Smooth muscle cell (in vitro differentiated cells): ENCODE results near the gene GTPBP6. TPM values are rescaled to one million over a fixed set of nuclear protein-coding genes. Genes with fewer than 3 reads are reported as not detected.
A peak's percentile ranks its signal among the peaks of the same experiment; 100 is the strongest.
"Not testable (repeated sequence)": the region's sequence is repeated elsewhere in the genome, so short reads cannot be mapped to it uniquely, and the experiment has no call there.

Experiments used
- DNase-seq: peaks from one replicate; lab custom pipeline; 2025; ENCODE audit not compliant: unreplicated experiment; lab: John Stamatoyannopoulos, UW
- H2AFZ ChIP-seq: fragments of 200-600 bp; sonication (generic); 2 replicates; pipeline ENCODE4 v1.6.0; 2016; ENCODE audit warnings: antibody characterized with exemption, low read depth, mild to moderate bottlenecking
- H3F3A ChIP-seq: fragments of 200-600 bp; sonication (generic); 2 replicates; pipeline ENCODE4 v1.6.0; 2017; ENCODE audit warnings: antibody characterized with exemption, low read depth
- H3K27ac ChIP-seq: fragments of 200-600 bp; sonication (generic); 2 replicates; pipeline ENCODE4 v1.5.1; 2016; ENCODE audit warnings: low read depth, mild to moderate bottlenecking
- H3K27me3 ChIP-seq: fragments of 200-600 bp; sonication (generic); 2 replicates; pipeline ENCODE4 v1.6.1; 2016; ENCODE audit warnings: low read depth, mild to moderate bottlenecking
- H3K36me3 ChIP-seq: fragments of 200-600 bp; sonication (generic); 2 replicates; pipeline ENCODE4 v1.5.1; 2016; ENCODE audit warnings: low read depth
- H3K4me1 ChIP-seq: fragments of 200-600 bp; sonication (generic); 2 replicates; pipeline ENCODE4 v1.5.1; 2016; ENCODE audit warnings: low read depth
- H3K4me2 ChIP-seq: fragments of 200-600 bp; sonication (generic); 2 replicates; pipeline ENCODE4 v1.6.0; 2016; ENCODE audit warnings: mild to moderate bottlenecking
- H3K4me3 ChIP-seq: fragments of 200-600 bp; sonication (generic); 2 replicates; pipeline ENCODE4 v1.5.1; 2016; ENCODE audit warnings: mild to moderate bottlenecking
- H3K79me2 ChIP-seq: fragments of 200-600 bp; sonication (generic); 2 replicates; pipeline ENCODE4 v1.6.0; 2016; ENCODE audit warnings: low read depth, mild to moderate bottlenecking
- H3K9ac ChIP-seq: fragments of 200-600 bp; sonication (generic); 2 replicates; pipeline ENCODE4 v1.6.0; 2016; ENCODE audit warnings: low read depth
- H3K9me3 ChIP-seq: fragments of 200-600 bp; sonication (generic); replicated peaks from 2 replicates; pipeline ENCODE4 v1.5.1; 2016; ENCODE audit warnings: low read depth
- H4K20me1 ChIP-seq: fragments of 200-600 bp; sonication (generic); 2 replicates; pipeline ENCODE4 v1.6.0; 2016; ENCODE audit warnings: low read depth
- WGBS: methylation state at CpG from one replicate; pipeline ENCODE4 v1.1.7; 2016; ENCODE audit warnings: low lambda C conversion rate; 5-methylcytosine and 5-hydroxymethylcytosine counted together
- polyA plus RNA-seq: library from polyadenylated mRNA; unstranded; fragments of >200 nt; fragmentation: Nextera tagmentation; extraction: Ambion mirVana; gene quantifications from 2 replicates; pipeline ENCODE4 v1.2.1, GENCODE V29; 2016
- total RNA-seq: library from RNA; depleted of rRNA; stranded (reverse); fragments of >200 nt; gene quantifications from 2 replicates; pipeline ENCODE4 v1.2.3, GENCODE V29; 2014
- TF ChIP-seq, protein P1 (sequence below): fragments of 200-600 bp; sonication (generic); IDR thresholded peaks from 2 replicates; pipeline ENCODE4 v1.5.1; 2017; ENCODE audit warnings: borderline replicate concordance, mild to moderate bottlenecking, antibody characterized with exemption; ENCODE audit not compliant: insufficient read depth, poor library complexity, severe bottlenecking

GTPBP6 gene
- total and polyA plus RNA-seq, 2 experiments from 2014 or later = 25.3 to 59.5 TPM

DNA sequence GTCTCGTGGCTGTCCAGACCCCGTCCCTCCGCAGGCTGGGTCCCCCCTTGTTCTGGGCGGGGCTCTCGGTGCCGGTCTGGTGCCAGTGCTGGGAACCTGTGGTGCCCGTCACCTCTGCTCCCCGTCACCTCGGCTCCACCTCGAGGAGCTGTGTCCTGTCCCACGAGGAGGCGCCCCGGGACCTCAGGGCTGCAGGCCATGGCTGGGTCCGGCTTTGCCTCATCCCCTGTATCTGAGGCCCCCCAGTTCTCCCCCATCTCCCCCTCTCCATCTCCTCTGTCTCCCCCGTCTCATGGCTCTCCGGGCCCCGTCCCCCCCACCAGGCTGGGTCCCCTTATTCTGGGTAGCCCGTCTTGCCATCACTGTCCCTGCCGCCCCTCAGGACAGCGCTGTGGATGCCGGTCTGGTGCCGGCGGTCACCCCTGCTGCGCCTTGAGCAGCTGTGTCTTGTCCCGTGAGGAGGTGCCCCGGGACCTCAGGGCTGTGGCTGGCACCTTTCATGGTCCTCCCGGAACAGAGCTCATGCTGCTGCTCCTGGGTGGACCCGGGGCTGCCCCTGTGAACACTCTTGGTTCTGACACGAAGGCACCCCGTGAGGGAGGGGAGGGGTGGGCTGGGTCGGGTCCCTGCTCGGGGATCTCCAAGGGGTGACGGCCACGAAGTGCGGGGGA, 13.4 kb upstream of the GTPBP6 start:
- Histone ChIP-seq H3K4me1 (peaks cover 3% of the 10 kb centered on the region), H3F3A (no peaks in the 10 kb centered on the region), H3K4me3 (peak overlapping the region; percentile 35), H4K20me1 (no peaks in the 10 kb centered on the region), H3K9ac (no peak overlapping the region), H3K27me3 (no peaks in the 10 kb centered on the region), H3K36me3 (no peaks in the 10 kb centered on the region), H2AFZ (no peak overlapping the region), H3K79me2 (no peaks in the 10 kb centered on the region), H3K27ac (no peak overlapping the region), H3K4me2 (peak overlapping the region; percentile 69), H3K9me3 (no peaks in the 10 kb centered on the region)
- 80% methylated on average over 31 of the region's 35 CpGs for WGBS
- TF ChIP-seq, protein P1, sequence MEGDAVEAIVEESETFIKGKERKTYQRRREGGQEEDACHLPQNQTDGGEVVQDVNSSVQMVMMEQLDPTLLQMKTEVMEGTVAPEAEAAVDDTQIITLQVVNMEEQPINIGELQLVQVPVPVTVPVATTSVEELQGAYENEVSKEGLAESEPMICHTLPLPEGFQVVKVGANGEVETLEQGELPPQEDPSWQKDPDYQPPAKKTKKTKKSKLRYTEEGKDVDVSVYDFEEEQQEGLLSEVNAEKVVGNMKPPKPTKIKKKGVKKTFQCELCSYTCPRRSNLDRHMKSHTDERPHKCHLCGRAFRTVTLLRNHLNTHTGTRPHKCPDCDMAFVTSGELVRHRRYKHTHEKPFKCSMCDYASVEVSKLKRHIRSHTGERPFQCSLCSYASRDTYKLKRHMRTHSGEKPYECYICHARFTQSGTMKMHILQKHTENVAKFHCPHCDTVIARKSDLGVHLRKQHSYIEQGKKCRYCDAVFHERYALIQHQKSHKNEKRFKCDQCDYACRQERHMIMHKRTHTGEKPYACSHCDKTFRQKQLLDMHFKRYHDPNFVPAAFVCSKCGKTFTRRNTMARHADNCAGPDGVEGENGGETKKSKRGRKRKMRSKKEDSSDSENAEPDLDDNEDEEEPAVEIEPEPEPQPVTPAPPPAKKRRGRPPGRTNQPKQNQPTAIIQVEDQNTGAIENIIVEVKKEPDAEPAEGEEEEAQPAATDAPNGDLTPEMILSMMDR = no peak
- DNase-seq = no peak

DNA sequence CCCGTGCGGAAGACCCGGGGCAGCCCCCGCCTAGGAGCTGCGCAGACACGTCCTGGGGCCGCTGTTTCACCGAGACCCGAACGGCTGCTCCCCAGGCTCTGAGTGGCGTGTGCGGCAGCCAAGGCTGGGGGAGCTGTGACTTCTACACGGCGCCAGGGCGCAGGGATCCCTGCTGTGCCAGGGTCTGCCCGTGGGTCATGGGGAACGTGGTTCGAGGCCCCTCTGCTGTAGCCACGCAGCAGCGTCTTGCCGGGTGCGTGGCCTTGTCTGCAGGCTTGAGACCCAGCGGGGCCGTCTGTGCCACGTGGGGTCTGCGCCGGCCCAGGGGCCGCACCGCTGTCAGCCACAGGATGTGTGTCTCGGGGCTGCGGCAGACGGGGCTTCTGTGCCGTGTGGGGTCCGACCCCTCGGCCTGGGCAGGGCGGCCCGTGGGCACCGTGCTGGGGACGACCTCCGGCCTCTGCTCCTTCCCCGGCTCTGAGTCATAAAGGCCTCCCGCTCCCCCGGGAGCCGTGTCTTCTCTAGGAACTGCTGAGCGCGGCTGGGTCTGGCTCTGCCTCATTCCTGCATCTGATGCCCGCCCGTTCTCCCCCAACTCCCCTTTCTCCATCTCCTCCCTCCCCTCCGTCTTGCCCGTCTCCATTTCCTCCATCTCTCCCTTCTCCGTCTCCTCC, 12.7 kb upstream of the GTPBP6 start:
- DNase-seq = peak; percentile 12
- no peak overlapping the region for H3K9ac ChIP-seq
- no peaks in the 10 kb centered on the region for H3K36me3 ChIP-seq
- H4K20me1 ChIP-seq = no peaks in the 10 kb centered on the region
- no peaks in the 10 kb centered on the region for H3F3A ChIP-seq
- 34% methylated on average over 31 of the region's 51 CpGs for WGBS
- H3K27me3 ChIP-seq = no peaks in the 10 kb centered on the region
- peak overlapping the region; percentile 69 for H3K4me2 ChIP-seq
- TF ChIP-seq, protein P1 = no peak
- no peaks in the 10 kb centered on the region for H3K79me2 ChIP-seq
- peak overlapping the region; percentile 35 for H3K4me3 ChIP-seq
- no peak overlapping the region for H2AFZ ChIP-seq
- peaks cover 3% of the 10 kb centered on the region for H3K4me1 ChIP-seq
- no peaks in the 10 kb centered on the region for H3K9me3 ChIP-seq
- H3K27ac ChIP-seq = no peak overlapping the region

DNA sequence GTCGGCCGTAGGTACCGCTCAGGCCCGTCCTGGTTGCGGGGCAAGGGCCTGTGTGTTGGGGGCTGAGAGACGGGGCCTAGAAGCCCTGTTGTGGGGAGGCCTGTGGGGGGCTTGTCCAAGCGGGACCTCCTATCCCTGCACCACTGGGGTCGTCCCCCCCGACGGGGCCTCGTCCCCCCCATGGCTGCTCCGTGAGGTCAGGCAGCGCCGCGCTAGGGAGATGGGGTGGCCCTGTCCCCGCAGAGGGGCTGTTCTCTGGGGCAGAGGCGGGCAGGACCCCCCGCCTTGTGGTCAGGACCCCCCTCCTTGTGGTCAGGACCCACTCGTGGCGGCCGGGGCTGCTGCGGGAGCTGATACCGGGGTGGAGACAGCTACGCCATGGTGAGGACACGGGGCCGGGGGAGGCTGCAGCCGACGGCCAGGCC, 12.1 kb upstream of the GTPBP6 start:
- no peaks in the 10 kb centered on the region for H3K9me3 ChIP-seq
- H3K4me2 ChIP-seq = peak overlapping the region; percentile 69
- 55% methylated on average over 17 of the region's 28 CpGs for WGBS
- no peaks in the 10 kb centered on the region for H4K20me1 ChIP-seq
- no peak overlapping the region for H3K4me3 ChIP-seq
- TF ChIP-seq, protein P1 = no peak
- H3K36me3 ChIP-seq = no peaks in the 10 kb centered on the region
- H3K9ac ChIP-seq = no peak overlapping the region
- no peaks in the 10 kb centered on the region for H3K27me3 ChIP-seq
- H3K27ac ChIP-seq = no peak overlapping the region
- H2AFZ ChIP-seq = no peak overlapping the region
- no peaks in the 10 kb centered on the region for H3K79me2 ChIP-seq
- peaks cover 3% of the 10 kb centered on the region for H3K4me1 ChIP-seq
- no peaks in the 10 kb centered on the region for H3F3A ChIP-seq
- no peak for DNase-seq

DNA sequence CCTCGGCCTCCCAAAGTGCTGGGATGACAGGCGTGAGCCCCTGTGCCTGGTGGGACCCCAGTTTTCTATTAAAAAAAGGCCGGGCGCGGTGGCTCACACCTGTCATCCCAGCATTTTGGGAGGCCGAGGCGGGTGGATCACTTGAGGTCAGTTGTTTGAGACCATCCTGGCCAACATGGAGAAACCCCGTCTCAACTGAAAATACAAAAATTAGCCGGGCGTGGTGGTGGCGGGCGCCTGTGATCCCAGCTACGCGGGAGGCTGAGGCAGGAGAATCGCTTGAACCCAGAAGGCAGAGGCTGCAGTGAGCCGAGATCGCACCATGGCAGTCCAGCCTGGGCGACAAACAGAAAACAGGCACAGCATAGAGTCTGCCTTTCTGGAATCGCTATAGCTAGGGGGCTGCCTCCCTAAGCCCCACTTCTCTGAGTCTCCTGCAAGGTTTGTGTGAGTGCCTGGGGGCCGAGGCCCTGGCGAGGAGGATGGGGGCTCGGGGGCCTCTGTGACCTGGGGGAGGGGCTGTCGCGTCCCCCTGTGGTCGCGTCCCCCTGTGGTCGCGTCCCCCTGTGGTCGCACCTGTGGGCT, 11.6 kb upstream of the GTPBP6 start:
- not testable (repeated sequence) for H3K27ac ChIP-seq, H3K27me3 ChIP-seq, H3K9me3 ChIP-seq, H3K9ac ChIP-seq, H4K20me1 ChIP-seq, H2AFZ ChIP-seq, H3F3A ChIP-seq, H3K4me2 ChIP-seq, H3K79me2 ChIP-seq, H3K36me3 ChIP-seq, DNase-seq, H3K4me3 ChIP-seq, H3K4me1 ChIP-seq
- WGBS = 93% methylated on average over 27 of the region's 29 CpGs
